Hematopoietic multipotent progenitor cell treated with erythropoietin and hydrocortisone succinate and interleukin-3 and kit ligand, for 4 days (in vitro differentiated cells): ENCODE data around the gene SQSTM1.

Source experiments
- DNase-seq: peaks from one replicate; pipeline ENCODE4 v3.0.0-alpha.2; 2015

The SQSTM1 gene

DNA sequence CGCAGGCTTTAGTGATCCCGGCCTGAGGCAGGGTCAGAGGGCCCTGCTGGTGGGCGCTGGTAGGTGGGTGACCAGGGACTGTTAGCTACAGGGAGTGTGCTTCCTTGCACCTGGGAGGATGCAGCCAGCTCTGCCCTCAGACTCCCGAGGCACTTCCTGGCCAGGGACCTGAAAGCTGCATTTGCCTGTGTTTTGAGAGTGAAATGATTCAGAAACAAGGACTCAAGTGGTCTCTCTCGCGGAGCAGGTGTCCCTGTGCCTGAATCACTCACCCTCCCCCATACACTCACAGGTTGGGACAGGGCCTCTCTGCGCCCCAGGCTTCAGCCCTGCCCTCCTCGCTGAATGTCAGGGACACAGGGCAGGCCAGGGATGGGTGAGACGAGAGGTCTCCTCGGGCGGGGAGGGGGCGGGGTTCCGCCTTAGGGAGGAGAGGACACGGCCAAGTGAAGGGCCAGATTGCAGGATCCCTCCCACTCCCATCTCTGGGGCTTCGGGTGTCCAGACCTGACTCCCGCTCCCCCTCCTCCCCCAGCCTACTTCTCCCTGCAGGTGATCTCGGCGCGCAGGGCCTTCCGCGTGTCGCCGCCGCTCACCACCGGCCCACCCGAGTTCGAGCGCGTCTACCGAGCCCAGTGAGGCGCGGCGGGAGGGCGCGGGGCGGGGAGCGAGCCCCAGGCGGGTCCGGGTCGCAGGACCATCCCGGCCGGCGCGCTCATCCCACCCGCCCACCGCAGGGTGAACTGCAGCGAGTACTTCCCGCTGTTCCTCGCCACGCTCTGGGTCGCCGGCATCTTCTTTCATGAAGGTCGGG is 25.4 kb upstream of the SQSTM1 start:
- peak; percentile 59 for DNase-seq

GRCh38 chr5:179795863-179796833 is 24.6 kb upstream of the SQSTM1 start:
- peak; percentile 94 for DNase-seq

- peak; percentile 20 for DNase-seq
Measured at GRCh38 chr5:179796877-179797608, 23.7 kb upstream of the SQSTM1 start.

GRCh38 chr5:179797741-179798140 is 23.0 kb upstream of the SQSTM1 start:
- DNase-seq: no peak

GRCh38 chr5:179798144-179798770 is 22.4 kb upstream of the SQSTM1 start:
- no peak for DNase-seq

GRCh38 chr5:179798771-179799643 is 21.7 kb upstream of the SQSTM1 start:
- no peak for DNase-seq

GRCh38 chr5:179799644-179799973 is 21.1 kb upstream of the SQSTM1 start:
- DNase-seq: no peak

DNA sequence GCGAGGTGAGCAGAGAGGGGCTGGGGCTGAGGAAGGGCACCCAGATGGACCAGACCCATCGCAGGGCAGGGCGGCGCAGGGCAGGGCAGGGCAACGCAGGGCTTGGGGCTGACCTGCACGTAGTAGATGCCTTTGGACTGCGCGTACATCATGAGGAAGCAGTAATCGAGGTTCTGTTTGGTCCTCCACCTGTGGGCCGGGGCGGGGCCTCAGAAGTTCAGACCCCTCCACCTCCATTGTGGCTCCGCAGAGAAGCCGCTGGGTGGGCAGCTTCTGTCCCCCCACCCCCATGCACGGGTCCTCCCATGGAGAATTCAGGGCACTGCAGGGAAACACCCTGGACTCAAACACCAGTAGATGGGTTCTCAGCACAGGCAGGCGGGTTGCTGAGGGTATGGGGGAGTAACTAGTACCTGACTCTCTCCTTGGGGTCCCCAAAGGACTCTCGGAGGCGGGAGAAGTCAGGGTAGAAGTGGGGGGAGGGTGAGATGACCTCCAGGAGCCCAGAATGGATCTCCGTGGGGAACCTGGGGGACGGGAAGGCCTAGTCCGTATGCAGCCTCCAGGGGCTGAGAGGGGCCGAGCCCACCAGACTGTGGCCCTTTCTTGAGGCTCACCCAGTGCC is 20.5 kb upstream of the SQSTM1 start:
- no peak for DNase-seq

GRCh38 chr5:179800696-179801201 is 20.0 kb upstream of the SQSTM1 start:
- DNase-seq: peak; percentile 76

DNA sequence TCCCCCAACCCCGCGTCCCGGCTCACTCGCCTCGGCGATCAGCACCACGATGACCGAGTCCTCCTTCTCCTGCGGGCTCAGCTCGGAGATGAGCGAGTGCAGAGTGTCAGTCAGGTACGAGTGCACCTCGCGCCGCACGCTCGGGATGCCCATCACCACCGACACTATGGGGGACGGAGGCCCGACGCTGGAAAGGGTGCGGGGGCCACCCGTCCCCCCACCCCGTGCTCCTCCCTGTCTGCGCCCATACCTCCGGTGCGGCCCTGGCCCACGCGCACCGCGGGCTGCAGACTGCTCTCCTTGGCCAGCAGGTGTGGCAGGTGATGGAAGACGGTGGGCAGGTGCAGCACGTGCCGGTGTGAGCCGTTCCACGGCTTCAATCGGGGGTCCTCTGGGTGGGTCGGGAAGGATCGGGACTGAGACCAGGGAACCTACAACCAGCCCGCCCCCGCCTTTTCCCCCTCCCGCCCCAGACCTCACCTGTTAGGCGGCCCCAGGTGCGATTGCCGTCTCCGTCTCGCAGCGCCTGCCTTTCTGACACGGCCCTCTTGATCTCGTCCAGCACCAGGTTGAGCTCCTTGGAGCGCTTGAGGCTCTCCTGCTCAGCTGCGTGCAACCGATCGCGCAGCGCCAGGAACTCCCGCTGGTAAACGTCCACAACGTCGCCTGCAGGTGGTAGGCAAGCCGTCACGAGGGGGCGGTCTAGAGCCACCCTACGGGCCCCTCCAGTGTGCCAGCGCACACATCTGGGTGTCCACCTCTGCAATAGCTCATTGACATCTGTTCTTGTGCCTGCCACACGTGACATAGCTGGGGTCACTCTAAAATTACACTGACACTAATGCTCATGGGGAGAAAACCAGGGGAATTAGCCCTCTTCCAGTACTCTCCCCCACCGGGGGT is 19.1 kb upstream of the SQSTM1 start:
- DNase-seq: peak; percentile 92

DNA sequence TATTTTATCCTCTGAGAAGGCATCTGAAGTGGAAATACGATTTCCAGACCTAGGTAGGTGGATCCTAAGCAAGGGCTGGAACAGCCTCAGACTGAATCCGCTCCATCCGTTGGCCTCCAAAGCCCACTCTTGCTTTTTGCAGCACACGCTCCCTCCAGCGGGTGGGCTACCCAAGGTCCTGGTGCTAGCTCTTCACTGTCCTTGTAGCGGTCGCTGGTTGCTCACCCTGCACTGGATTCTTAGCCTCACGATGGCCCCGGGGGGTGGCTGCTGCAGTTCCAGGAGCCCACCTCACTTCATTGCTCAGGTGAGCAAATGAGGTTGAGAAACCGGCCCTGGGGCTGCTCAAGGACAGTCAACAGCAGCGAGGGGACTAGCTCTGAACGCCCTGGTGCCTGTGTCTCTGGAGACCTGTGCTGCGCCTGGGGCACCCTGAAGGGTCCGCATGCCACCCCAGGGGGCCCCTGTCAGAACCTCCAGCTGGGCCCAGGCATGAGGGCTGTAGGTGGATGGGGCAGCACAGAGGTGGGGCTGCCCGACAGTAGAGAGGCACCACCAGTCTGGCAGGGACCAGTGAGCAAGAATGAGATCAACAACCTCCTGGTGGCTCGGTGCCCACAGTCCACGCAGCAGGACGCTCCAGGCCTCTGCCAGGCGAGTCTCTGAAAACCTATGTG is 18.4 kb upstream of the SQSTM1 start:
- DNase-seq: no peak

DNA sequence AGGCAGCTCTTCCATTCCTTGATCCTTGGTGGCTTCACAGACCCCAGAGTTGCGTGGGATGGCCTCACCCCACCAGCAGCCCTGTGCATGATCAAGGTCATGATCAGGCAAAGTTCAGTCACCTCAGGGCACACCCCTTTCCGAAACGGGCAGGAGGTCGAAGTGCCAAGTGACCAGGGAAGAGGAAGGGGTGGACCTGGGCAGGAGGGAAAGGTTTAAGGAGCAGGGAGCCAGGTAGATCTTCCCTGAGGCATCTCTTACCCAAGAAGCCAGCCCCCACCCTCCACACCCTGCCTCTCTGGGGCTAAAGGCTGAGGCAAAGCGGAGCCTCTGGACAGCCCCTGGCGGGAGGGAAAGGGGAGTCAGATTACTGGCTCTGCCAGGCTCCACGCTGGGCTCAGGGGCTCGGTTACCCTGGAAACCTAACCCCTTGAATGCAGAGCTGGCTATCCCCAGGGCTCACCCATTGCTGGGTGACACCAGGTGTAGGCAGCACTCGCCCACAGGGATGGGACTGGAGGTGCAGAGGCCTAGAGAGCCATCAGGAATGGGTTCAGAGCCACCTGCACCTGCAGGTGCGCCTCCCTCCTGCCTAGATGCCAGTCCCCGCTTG is 17.6 kb upstream of the SQSTM1 start:
- DNase-seq: peak; percentile 42

DNA sequence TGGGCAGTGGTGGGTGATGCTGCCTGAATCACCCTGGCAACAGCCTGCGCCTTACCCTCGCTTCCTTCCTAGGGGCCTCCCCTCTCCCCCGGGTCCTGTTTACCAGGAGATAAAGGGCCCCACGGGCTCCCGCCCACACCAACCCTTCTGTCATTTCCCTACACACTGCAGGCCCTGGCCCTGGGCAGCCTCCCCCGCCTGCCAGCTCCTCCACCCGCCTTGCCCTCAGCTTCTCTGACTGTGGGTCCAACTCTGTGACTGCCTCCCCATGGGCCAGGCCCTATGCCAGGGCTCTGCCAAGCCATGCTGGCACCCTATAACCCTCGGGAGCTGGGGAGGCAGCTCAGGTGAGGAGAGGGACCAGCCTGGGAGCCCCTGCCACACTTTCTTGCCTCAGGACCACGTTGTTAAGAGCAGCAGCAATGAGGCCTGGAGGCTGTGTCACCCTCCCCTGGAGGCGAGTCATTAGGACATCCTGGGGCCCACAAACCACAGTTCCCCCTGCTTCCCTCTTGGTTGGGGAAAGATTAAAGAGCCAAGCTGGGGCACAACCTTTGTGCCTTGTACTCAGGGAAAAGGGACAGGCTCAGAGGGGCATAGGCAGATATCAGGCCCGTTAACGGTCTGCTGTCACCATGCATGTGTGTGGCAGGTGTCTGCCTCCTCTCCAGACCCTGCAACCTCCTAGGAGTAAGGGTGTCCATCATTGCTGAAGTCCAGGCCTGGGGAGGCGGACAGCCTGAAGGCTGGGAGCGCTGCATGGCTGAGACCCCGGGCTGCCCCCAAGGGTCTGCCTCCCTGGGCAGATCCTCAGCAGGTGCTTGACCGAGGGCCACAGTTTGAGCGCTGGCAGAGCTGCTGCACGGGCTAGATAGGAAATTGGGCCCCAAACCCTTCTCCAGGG is 16.8 kb upstream of the SQSTM1 start:
- peak; percentile 95 for DNase-seq

DNA sequence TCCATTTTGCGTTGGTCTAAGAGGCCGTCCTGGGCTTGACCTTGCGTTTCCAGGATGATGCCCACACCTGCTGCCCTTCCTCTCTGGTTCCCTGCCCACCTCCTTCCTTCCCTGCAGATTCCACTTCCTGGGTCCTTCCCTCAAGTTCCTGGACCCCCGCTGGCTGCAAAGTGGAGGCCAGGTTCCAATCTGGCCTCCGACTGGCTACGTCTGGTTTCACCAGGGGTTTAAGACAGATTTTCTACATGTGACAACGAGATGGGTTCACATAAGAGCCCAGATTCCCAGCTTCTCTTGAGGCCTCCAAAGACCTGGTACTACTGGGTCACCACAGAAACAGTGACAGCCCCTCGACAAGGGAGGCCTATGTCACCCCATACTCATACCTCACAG is 16.2 kb upstream of the SQSTM1 start:
- peak; percentile 13 for DNase-seq

DNA sequence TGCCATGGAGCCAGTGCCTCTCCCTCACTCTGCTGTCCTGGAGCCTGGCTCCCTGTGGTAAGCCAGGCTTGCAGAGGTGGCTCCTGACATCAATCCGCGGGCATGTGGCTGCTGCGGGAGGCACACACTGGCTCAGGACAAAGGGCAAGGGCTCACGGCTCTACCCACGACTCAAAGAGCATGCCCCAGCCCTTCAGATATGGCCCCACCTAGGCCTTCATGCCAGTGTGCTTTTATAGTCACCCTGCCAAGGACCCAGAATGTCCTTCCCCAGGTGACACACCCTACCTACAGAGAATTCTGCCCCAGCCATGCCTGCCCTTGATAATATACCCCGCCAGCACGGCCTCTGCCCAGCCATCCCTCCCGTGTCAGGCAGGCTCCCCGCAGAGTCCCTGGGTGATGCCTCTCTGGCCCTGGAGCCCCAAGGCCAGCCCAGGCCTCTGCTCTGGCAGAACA is 15.6 kb upstream of the SQSTM1 start:
- DNase-seq: peak; percentile 41

GRCh38 chr5:179805529-179806249 is 15.0 kb upstream of the SQSTM1 start:
- peak; percentile 79 for DNase-seq
